ENCODE measurements around the gene NPR3. TPM values are rescaled to one million over a fixed set of nuclear protein-coding genes. Genes with fewer than 3 reads are reported as not detected.

The NPR3 gene
- total and polyA plus RNA-seq, 4 donors: 0.70 to 15.4 (median 2.2) TPM

GRCh38 chr5:32773944-32774343 is 62.8 kb downstream of the NPR3 start:
- no peak overlapping the region for H3K4me3 ChIP-seq (ENCODE audit: low read depth in 1 of 3, low read length in 3 of 3)
- no peaks in the 10 kb centered on the region for H3K27me3 ChIP-seq (ENCODE audit: control insufficient read depth in 4 of 4, insufficient read depth in 4 of 4, low read length in 3 of 4)
- peaks cover 0 to 4% (median 0%) of the 10 kb centered on the region in 4 donors for H3K9me3 ChIP-seq (ENCODE audit: control insufficient read depth in 4 of 4, low read length in 3 of 4)
- H3K9ac ChIP-seq (ENCODE audit: low read depth in 1 of 2, low read length in 2 of 2): no peak overlapping the region
- no peak for DNase-seq (ENCODE audit: low spot score)
- H3K36me3 ChIP-seq (ENCODE audit: control insufficient read depth in 4 of 4, insufficient read depth in 3 of 4, low read depth in 1 of 4, low read length in 3 of 4): no peaks in the 10 kb centered on the region
- no peaks in the 10 kb centered on the region for H3K4me1 ChIP-seq (ENCODE audit: control insufficient read depth in 4 of 4, insufficient read depth in 4 of 4, low read length in 3 of 4)
- 93% methylated on average over 1 of the region's 1 CpG for WGBS
- no peak for TF ChIP-seq REST (IDR thresholded peaks at IDR 0.05)
- TF ChIP-seq FOXA1 (IDR thresholded peaks at IDR 0.05): no peak
- TF ChIP-seq HNF4A (conservative IDR thresholded peaks at IDR 0.05): no peak
- TF ChIP-seq FOXA2 (IDR thresholded peaks at IDR 0.05): no peak
- TF ChIP-seq ZBTB33 (IDR thresholded peaks at IDR 0.05): no peak
- TF ChIP-seq NR2F2 (IDR thresholded peaks at IDR 0.05): no peak
- no peak for TF ChIP-seq RAD21 (IDR thresholded peaks at IDR 0.05)
- no peak for TF ChIP-seq EGR1 (IDR thresholded peaks at IDR 0.05; ENCODE audit: low read depth in 2 of 2)
- TF ChIP-seq JUND (IDR thresholded peaks at IDR 0.05): no peak
- no peak for TF ChIP-seq TAF1 (conservative IDR thresholded peaks at IDR 0.05)
- no peak for TF ChIP-seq RXRA (IDR thresholded peaks at IDR 0.05)
- no peak for TF ChIP-seq MAX (IDR thresholded peaks at IDR 0.05)
- no peak for TF ChIP-seq SP1 (IDR thresholded peaks at IDR 0.05)
- no peak for TF ChIP-seq YY1 (IDR thresholded peaks at IDR 0.05)
- TF ChIP-seq HNF4G (IDR thresholded peaks at IDR 0.05): no peak
- TF ChIP-seq CTCF (IDR thresholded peaks at IDR 0.05; ENCODE audit: low read depth, low read length, missing input control): no peak
- TF ChIP-seq GABPA (IDR thresholded peaks at IDR 0.05 in 1 of 2, conservative IDR thresholded peaks at IDR 0.05 in 1 of 2): no peak
- no peak for TF ChIP-seq ATF3 (IDR thresholded peaks at IDR 0.05)
- H3K27ac ChIP-seq (ENCODE audit: low read depth in 1 of 2, low read length in 2 of 2): no peak overlapping the region

Data from liver (tissue), 9 donors.